ENCODE data around the gene TUFT1.

TUFT1 gene

DNA sequence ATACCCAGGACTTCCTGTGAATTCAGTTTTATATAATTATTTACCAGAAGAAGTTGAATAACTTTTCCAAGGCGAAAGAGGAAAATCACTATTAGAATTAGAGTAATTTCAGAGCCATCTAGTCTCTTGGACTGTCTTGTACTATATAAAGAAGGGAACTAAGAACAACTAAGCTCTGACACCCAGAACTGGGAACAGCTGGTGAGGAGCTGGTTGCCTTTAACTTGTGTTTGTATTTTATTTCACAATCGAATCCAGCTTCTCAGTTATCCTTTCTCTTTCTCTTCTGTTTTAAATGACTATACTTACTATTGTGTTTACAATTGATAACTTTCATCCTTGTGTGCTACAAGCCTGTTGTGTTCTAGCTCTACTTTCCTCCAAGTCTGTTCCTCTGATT is 80.2 kb downstream of the TUFT1 start:
- Histone ChIP-seq H3K36me3 (ENCODE audit: control insufficient read depth in 1 of 2, insufficient read depth in 2 of 2, low read length in 2 of 2) (no peaks in the 10 kb centered on the region), H3K27me3 (ENCODE audit: control insufficient read depth in 1 of 2, insufficient read depth in 2 of 2, low read length in 2 of 2) (no peaks in the 10 kb centered on the region), H3K4me3 (ENCODE audit: low read depth in 1 of 2, low read length in 2 of 2) (no peak overlapping the region), H3K9me3 (ENCODE audit: control insufficient read depth in 1 of 2, low read length in 2 of 2) (no peaks in the 10 kb centered on the region), H3K9ac (ENCODE audit: low read depth in 1 of 2, low read length in 2 of 2) (no peak overlapping the region), H3K4me1 (ENCODE audit: control insufficient read depth in 1 of 2, insufficient read depth in 2 of 2, low read length in 2 of 2) (peaks cover 3 to 39% of the 10 kb centered on the region in 2 donors), H3K27ac (ENCODE audit: low read depth, low read length) (no peak overlapping the region)

DNA sequence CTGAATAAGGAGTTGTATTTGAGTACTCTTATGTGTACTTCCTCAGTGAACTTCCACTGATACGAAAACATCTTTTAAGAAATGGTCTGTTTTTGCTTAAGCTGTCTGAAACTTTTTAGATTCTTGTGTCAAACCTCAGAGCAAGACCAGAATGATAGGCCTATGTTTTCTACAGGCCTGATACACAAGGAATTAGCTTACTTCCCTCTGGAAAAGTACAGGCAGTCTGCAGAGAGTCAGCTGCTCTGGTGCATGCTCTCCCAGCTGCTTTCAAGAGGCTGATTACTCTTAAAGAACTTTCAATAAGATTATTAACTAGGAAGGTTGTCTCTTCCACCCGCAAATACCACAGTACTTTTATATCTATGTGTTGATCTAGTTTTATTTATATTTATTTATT is 81.2 kb downstream of the TUFT1 start:
- no peak overlapping the region for H3K4me3 ChIP-seq (ENCODE audit: low read depth in 1 of 2, low read length in 2 of 2)
- H3K36me3 ChIP-seq (ENCODE audit: control insufficient read depth in 1 of 2, insufficient read depth in 2 of 2, low read length in 2 of 2): no peaks in the 10 kb centered on the region
- H3K27ac ChIP-seq (ENCODE audit: low read depth, low read length): no peak overlapping the region
- H3K9me3 ChIP-seq (ENCODE audit: control insufficient read depth in 1 of 2, low read length in 2 of 2): no peaks in the 10 kb centered on the region
- H3K4me1 ChIP-seq (ENCODE audit: control insufficient read depth in 1 of 2, insufficient read depth in 2 of 2, low read length in 2 of 2): peaks cover 3 to 30% of the 10 kb centered on the region in 2 donors
- H3K9ac ChIP-seq (ENCODE audit: low read depth in 1 of 2, low read length in 2 of 2): peak overlapping the region in 1 of 2 donors; percentile 17
- no peaks in the 10 kb centered on the region for H3K27me3 ChIP-seq (ENCODE audit: control insufficient read depth in 1 of 2, insufficient read depth in 2 of 2, low read length in 2 of 2)

- H3K27me3 ChIP-seq (ENCODE audit: control insufficient read depth in 1 of 2, insufficient read depth in 2 of 2, low read length in 2 of 2): no peaks in the 10 kb centered on the region
- H3K36me3 ChIP-seq (ENCODE audit: control insufficient read depth in 1 of 2, insufficient read depth in 2 of 2, low read length in 2 of 2): no peaks in the 10 kb centered on the region
- H3K9me3 ChIP-seq (ENCODE audit: control insufficient read depth in 1 of 2, low read length in 2 of 2): no peaks in the 10 kb centered on the region
- no peak overlapping the region for H3K4me3 ChIP-seq (ENCODE audit: low read depth in 1 of 2, low read length in 2 of 2)
- H3K9ac ChIP-seq (ENCODE audit: low read depth in 1 of 2, low read length in 2 of 2): no peak overlapping the region
- H3K4me1 ChIP-seq (ENCODE audit: control insufficient read depth in 1 of 2, insufficient read depth in 2 of 2, low read length in 2 of 2): peaks cover under 1 to 14% of the 10 kb centered on the region in 2 donors
- H3K27ac ChIP-seq (ENCODE audit: low read depth, low read length): no peak overlapping the region
These were observed 84.7 kb downstream of the TUFT1 start for GRCh38 chr1:151624783-151625182.

- H3K9me3 ChIP-seq (ENCODE audit: control insufficient read depth in 1 of 2, low read length in 2 of 2): no peaks in the 10 kb centered on the region
- H3K27me3 ChIP-seq (ENCODE audit: control insufficient read depth in 1 of 2, insufficient read depth in 2 of 2, low read length in 2 of 2): no peaks in the 10 kb centered on the region
- no peak overlapping the region for H3K27ac ChIP-seq (ENCODE audit: low read depth, low read length)
- H3K9ac ChIP-seq (ENCODE audit: low read depth in 1 of 2, low read length in 2 of 2): no peak overlapping the region
- H3K4me3 ChIP-seq (ENCODE audit: low read depth in 1 of 2, low read length in 2 of 2): no peak overlapping the region
- H3K4me1 ChIP-seq (ENCODE audit: control insufficient read depth in 1 of 2, insufficient read depth in 2 of 2, low read length in 2 of 2): no peaks in the 10 kb centered on the region
- H3K36me3 ChIP-seq (ENCODE audit: control insufficient read depth in 1 of 2, insufficient read depth in 2 of 2, low read length in 2 of 2): no peaks in the 10 kb centered on the region
These were observed 86.7 kb downstream of the TUFT1 start for GRCh38 chr1:151626740-151627334.

GRCh38 chr1:151629278-151629677 is 89.2 kb downstream of the TUFT1 start:
- Histone ChIP-seq H3K4me1 (ENCODE audit: control insufficient read depth in 1 of 2, insufficient read depth in 2 of 2, low read length in 2 of 2) (peaks cover 0 to 7% of the 10 kb centered on the region in 2 donors), H3K9ac (ENCODE audit: low read depth in 1 of 2, low read length in 2 of 2) (no peak overlapping the region), H3K9me3 (ENCODE audit: control insufficient read depth in 1 of 2, low read length in 2 of 2) (no peaks in the 10 kb centered on the region), H3K27me3 (ENCODE audit: control insufficient read depth in 1 of 2, insufficient read depth in 2 of 2, low read length in 2 of 2) (no peaks in the 10 kb centered on the region), H3K36me3 (ENCODE audit: control insufficient read depth in 1 of 2, insufficient read depth in 2 of 2, low read length in 2 of 2) (no peaks in the 10 kb centered on the region), H3K4me3 (ENCODE audit: low read depth in 1 of 2, low read length in 2 of 2) (no peak overlapping the region), H3K27ac (ENCODE audit: low read depth, low read length) (no peak overlapping the region)
